Osteocyte (in vitro differentiated cells): ENCODE measurements around the gene SLC12A6. TPM values are rescaled to one million over a fixed set of nuclear protein-coding genes. Genes with fewer than 3 reads are reported as not detected.
"Not testable (repeated sequence)": the region's sequence is repeated elsewhere in the genome, so short reads cannot be mapped to it uniquely, and the experiment has no call there.

ENCODE experiments used
- DNase-seq: peaks from one replicate; pipeline ENCODE4 v3.0.0; 2021; ENCODE audit warnings: mixed read lengths; ENCODE audit not compliant: unreplicated experiment; ENCODE audit errors: extremely low spot score
- H3K27ac Mint-ChIP-seq: one replicate; pipeline ENCODE4 v1.8.0; 2021; ENCODE audit warnings: mild to moderate bottlenecking, mixed read lengths; ENCODE audit not compliant: unreplicated experiment
- H3K27me3 Mint-ChIP-seq: one replicate; pipeline ENCODE4 v1.8.0; 2021; ENCODE audit warnings: mixed read lengths; ENCODE audit not compliant: unreplicated experiment
- H3K36me3 Mint-ChIP-seq: one replicate; pipeline ENCODE4 v1.8.0; 2021; ENCODE audit warnings: mixed read lengths; ENCODE audit not compliant: unreplicated experiment
- H3K4me1 Mint-ChIP-seq: one replicate; pipeline ENCODE4 v1.8.0; 2021; ENCODE audit warnings: mixed read lengths; ENCODE audit not compliant: unreplicated experiment
- H3K4me3 Mint-ChIP-seq: one replicate; pipeline ENCODE4 v1.8.0; 2021; ENCODE audit warnings: mild to moderate bottlenecking, moderate library complexity, mixed read lengths; ENCODE audit not compliant: unreplicated experiment
- H3K9me3 Mint-ChIP-seq: one replicate; pipeline ENCODE4 v1.8.0; 2021; ENCODE audit warnings: mixed read lengths; ENCODE audit not compliant: unreplicated experiment
- CTCF ChIP-seq: fragments of 200-600 bp; sonication (generic); IDR thresholded peaks from 2 replicates; pipeline ENCODE4 v1.5.0; 2021; ENCODE audit warnings: antibody characterized with exemption, mild to moderate bottlenecking, moderate library complexity
- total RNA-seq: library from RNA; stranded (reverse); gene quantifications from 2 replicates; pipeline ENCODE4 v1.2.1, GENCODE V29; 2021

The SLC12A6 gene
- total RNA-seq, 1 donor from 2014 or later = 52.3 TPM

- TF ChIP-seq CTCF = no peak
- H3K4me1 Mint-ChIP-seq = peaks cover 1% of the 10 kb centered on the region
- H3K4me3 Mint-ChIP-seq = no peak overlapping the region
- no peak for DNase-seq
- no peak overlapping the region for H3K27ac Mint-ChIP-seq
- H3K9me3 Mint-ChIP-seq = no peaks in the 10 kb centered on the region
- H3K27me3 Mint-ChIP-seq = no peaks in the 10 kb centered on the region
- H3K36me3 Mint-ChIP-seq = peaks cover 21% of the 10 kb centered on the region
Observed at GRCh38 chr15:34355241-34355640, 17.7 kb upstream of the SLC12A6 start.

- no peaks in the 10 kb centered on the region for H3K4me1 Mint-ChIP-seq
- DNase-seq = no peak
- H3K9me3 Mint-ChIP-seq = no peaks in the 10 kb centered on the region
- peaks cover 15% of the 10 kb centered on the region for H3K36me3 Mint-ChIP-seq
- H3K27ac Mint-ChIP-seq = no peak overlapping the region
- no peak for TF ChIP-seq CTCF
- H3K4me3 Mint-ChIP-seq = no peak overlapping the region
- no peaks in the 10 kb centered on the region for H3K27me3 Mint-ChIP-seq
Observed at GRCh38 chr15:34354286-34354685, 16.7 kb upstream of the SLC12A6 start.

DNA sequence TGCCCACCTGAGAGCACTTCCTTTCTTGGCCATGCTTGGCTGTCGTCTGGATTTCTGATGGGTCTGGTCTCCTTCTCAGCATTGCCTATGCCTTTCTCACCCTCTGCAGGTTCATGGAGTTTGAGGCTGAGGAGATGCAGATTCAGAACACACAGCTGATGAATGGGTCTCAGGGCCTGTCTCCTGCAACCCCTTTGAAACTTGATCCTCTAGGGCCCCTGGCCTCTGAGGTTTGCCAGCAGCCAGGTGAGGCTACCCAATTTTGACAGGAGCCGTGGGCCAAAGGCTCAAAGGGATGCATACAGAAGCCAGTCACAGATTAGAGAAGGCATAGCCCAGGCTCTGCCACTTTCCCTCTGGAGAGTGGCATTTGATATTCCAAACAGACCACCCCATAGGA lies 16.0 kb upstream of the SLC12A6 start:
- Mint-ChIP-seq H3K27me3 (no peaks in the 10 kb centered on the region), H3K4me3 (no peak overlapping the region), H3K36me3 (peaks cover 10% of the 10 kb centered on the region), H3K27ac (no peak overlapping the region), H3K4me1 (no peaks in the 10 kb centered on the region), H3K9me3 (no peaks in the 10 kb centered on the region)
- no peak for TF ChIP-seq CTCF
- no peak for DNase-seq

- not testable (repeated sequence) for H3K4me3 Mint-ChIP-seq, H3K36me3 Mint-ChIP-seq, H3K27ac Mint-ChIP-seq, DNase-seq, H3K9me3 Mint-ChIP-seq, H3K4me1 Mint-ChIP-seq, H3K27me3 Mint-ChIP-seq
Observed at GRCh38 chr15:34352996-34353395, 15.4 kb upstream of the SLC12A6 start.

DNA sequence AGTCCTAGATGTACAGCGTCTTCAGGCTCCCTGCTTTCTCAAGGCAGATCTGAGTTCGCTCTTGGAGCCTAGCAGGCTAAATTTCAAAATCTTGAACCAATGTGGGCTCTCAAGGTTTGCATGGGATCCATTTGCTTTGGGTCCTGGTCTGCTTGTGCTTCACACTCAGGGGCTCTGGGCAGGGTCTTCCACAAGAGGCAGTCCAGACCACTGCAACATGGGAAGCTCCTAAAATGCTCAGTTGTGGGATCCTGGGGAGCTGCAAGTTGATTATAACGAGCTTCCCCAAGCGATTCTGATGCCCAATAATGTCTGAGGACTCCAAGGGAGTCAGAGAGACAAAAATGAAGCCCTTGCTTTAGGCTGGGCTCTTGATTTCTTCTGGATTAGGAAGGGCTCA lies 12.2 kb upstream of the SLC12A6 start:
- Mint-ChIP-seq H3K36me3 (no peaks in the 10 kb centered on the region), H3K4me3 (no peak overlapping the region), H3K27ac (no peak overlapping the region), H3K9me3 (no peaks in the 10 kb centered on the region), H3K4me1 (no peaks in the 10 kb centered on the region), H3K27me3 (no peaks in the 10 kb centered on the region)
- TF ChIP-seq CTCF = no peak
- DNase-seq = peak; percentile 57

GRCh38 chr15:34348735-34349300 lies 11.2 kb upstream of the SLC12A6 start:
- Mint-ChIP-seq H3K4me1 (no peaks in the 10 kb centered on the region), H3K4me3 (no peak overlapping the region), H3K27me3 (no peaks in the 10 kb centered on the region), H3K27ac (no peak overlapping the region), H3K36me3 (no peaks in the 10 kb centered on the region), H3K9me3 (no peaks in the 10 kb centered on the region)
- DNase-seq = peak; percentile 74
- no peak for TF ChIP-seq CTCF
